Pancreas (tissue), 10 donors: Measurements from ENCODE around the gene RAD18. TPM values are rescaled to one million over a fixed set of nuclear protein-coding genes. Genes with fewer than 3 reads are reported as not detected.

ENCODE experiments used
- ATAC-seq, 4 donors: fragments of 200-7000 bp; cut with Tn5 transposase; one replicate each; pipeline versions ENCODE4 v1.8.0 to v1.9.1; 2020; ENCODE audit warnings: mild to moderate bottlenecking in 4 of 4, moderate library complexity in 4 of 4
- DNase-seq, 6 donors: peaks; one replicate each; pipeline ENCODE4 v3.0.0-alpha.2; 2020
- FAIRE-seq: peaks from 2 replicates; lab custom pipeline; 2012; peaks lifted over from hg19 to GRCh38; lab: Jason Lieb, UNC
- H3K27ac ChIP-seq, 4 donors: fragments of 200-600 bp; sonication (generic); 1 replicate in 3 of 4; 2 replicates in 1 of 4; pipeline versions ENCODE4 v1.5.0 to v1.8.0; 2020
- H3K27me3 ChIP-seq, 4 donors: fragments of 200-600 bp; one replicate each; pipeline ENCODE4 v1.8.0; 2021
- H3K36me3 ChIP-seq, 3 donors: fragments of 200-600 bp; sonication (generic) in 1 of 3; one replicate each; pipeline versions ENCODE4 v1.5.0 to v1.8.0; 2020 to 2021
- H3K4me1 ChIP-seq, 3 donors: fragments of 200-600 bp; one replicate each; pipeline ENCODE4 v1.8.0; 2021
- H3K4me3 ChIP-seq, 4 donors: fragments of 200-600 bp; sonication (generic) in 2 of 4; one replicate each; pipeline versions ENCODE4 v1.5.0 to v1.8.0; 2020 to 2021
- H3K9me3 ChIP-seq, 4 donors: fragments of 200-600 bp; one replicate each; pipeline ENCODE4 v1.8.0; 2021
- WGBS, 2 donors: extraction: QIAGEN DNeasy Blood & Tissue Kit; methylation state at CpG; one replicate each; pipeline ENCODE4 v1.1.7; 2013; 5-methylcytosine and 5-hydroxymethylcytosine counted together
- intact Hi-C, 3 donors: fragments of 100-400 bp; cut with DNase I; formaldehyde crosslinking; loops; one replicate each; pipeline versions ENCODE4 v1.11.1 to v1.14.2; 2022
- polyA plus RNA-seq, 2 donors: library from polyadenylated mRNA; stranded (reverse); fragments of 200-250 nt; gene quantifications; one replicate each; pipeline ENCODE4 v1.2.3, GENCODE V29; 2013
- total RNA-seq, 6 donors: library from RNA; stranded (reverse); fragmentation: NEBNext Ultra II Directional in 4 of 6; extraction: Animal tissue kit (Norgen Biotek cat#: 25700) in 4 of 6; gene quantifications; one replicate each; pipeline versions ENCODE4 v1.2.1 to v1.2.4, GENCODE V29; 2021 to 2023
- TF ChIP-seq, protein P1 (sequence below), 4 donors: fragments of 200-600 bp; sonication (generic) in 3 of 4; IDR thresholded peaks; one replicate each; pipeline versions ENCODE4 v1.5.0 to v1.8.0; 2021; ENCODE audit warnings: antibody characterized with exemption in 4 of 4
- donor health status: healthy with polysubstance abuse.
- donor health status: DM: no; HTN: no; CAD: no; lungs with moderate emphysema.
- donor health status: DM: no; HTN: no; CAD: no.
- donor health status: control.
- donor health status: control.
- donor health status: Bipolar disorder and iron deficiency.
- donor health status: DM: yes; HTN: yes; CAD: no.
- donor health status: DM: no; HTN: no; CAD: no.
- donor health status: DM: no; HTN: no; CAD: no.
- donor health status: DM: yes; HTN: yes; CAD: no.

Gene RAD18
- total and polyA plus RNA-seq, 8 donors = 1.2 to 4.3 (median 2.2) TPM

DNA sequence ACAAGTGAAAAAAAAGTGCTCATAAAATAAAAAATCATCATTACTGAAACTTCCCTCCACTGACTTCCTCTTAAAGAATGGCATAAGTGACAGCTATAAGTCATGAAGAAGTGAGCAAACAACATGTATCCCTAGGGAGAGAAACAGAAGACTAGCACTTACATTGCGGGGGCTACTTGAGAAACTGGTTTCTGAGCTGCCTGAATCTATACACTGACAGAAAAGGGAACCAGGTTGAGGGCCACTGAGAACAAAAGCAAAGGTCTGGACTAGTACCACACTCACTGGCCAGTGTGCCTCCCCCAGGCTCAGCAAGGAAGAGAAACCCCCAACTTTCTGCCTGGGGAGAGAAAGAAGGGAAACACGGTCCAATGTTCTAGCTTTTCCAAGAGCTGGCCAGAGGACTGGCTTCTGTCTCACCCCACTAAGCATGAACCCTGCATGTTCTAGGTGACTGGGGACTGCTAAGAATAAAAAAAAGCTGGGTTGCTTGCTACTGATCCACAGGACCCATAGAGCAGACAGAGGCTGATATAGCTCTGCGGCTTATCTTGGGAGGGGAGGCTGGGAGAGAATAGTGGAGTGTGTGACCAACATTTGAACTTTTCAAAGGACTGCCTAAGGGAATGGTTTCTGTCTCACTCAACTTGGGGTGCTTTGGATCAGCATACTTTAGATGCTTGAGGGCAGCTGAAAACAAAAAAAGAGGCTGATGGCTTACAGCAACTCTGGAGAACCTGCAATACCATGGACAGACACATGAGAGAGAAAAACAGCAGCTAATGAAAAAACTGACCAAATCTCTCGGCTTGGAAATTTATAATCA is 8.1 kb downstream of the RAD18 start:
- Histone ChIP-seq H3K27ac (no peak overlapping the region), H3K4me1 (no peaks in the 10 kb centered on the region), H3K36me3 (no peaks in the 10 kb centered on the region), H3K9me3 (no peaks in the 10 kb centered on the region), H3K4me3 (no peak overlapping the region), H3K27me3 (no peaks in the 10 kb centered on the region)
- intact Hi-C loops = no loop called here
- FAIRE-seq (no peak), ATAC-seq (no peak), DNase-seq (no peak)
- TF ChIP-seq, protein P1, sequence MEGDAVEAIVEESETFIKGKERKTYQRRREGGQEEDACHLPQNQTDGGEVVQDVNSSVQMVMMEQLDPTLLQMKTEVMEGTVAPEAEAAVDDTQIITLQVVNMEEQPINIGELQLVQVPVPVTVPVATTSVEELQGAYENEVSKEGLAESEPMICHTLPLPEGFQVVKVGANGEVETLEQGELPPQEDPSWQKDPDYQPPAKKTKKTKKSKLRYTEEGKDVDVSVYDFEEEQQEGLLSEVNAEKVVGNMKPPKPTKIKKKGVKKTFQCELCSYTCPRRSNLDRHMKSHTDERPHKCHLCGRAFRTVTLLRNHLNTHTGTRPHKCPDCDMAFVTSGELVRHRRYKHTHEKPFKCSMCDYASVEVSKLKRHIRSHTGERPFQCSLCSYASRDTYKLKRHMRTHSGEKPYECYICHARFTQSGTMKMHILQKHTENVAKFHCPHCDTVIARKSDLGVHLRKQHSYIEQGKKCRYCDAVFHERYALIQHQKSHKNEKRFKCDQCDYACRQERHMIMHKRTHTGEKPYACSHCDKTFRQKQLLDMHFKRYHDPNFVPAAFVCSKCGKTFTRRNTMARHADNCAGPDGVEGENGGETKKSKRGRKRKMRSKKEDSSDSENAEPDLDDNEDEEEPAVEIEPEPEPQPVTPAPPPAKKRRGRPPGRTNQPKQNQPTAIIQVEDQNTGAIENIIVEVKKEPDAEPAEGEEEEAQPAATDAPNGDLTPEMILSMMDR (IDR thresholded peaks at IDR 0.05) = no peak
- WGBS, 2 donors = 90 to 95% methylated on average over 4 of the region's 4 CpGs

DNA sequence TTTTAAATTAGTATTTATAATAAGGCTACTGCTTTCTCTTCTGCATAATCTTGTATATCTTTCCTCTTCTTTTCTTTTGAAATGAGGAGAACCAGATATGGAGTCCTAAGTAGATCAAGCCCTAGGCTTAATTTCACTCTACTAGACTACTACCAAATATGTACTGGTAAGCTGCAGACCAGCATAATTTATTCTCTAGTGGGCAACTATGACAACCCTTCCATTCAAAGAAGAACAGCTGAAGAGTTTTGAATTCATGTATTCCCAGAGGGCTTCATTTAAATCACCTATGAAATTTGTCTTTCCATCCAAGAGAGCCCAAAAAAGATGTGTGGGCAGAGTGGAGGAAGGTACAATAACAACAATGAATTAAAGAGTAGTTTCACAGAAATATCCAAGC is 10.0 kb downstream of the RAD18 start:
- TF ChIP-seq, protein P1 (IDR thresholded peaks at IDR 0.05) = no peak
- Histone ChIP-seq H3K27ac (no peak overlapping the region), H3K4me1 (no peaks in the 10 kb centered on the region), H3K27me3 (no peaks in the 10 kb centered on the region), H3K9me3 (no peaks in the 10 kb centered on the region), H3K4me3 (no peak overlapping the region), H3K36me3 (no peaks in the 10 kb centered on the region)
- no peak for FAIRE-seq
- no peak for DNase-seq
- intact Hi-C loops = no loop called here
- no peak for ATAC-seq

DNA sequence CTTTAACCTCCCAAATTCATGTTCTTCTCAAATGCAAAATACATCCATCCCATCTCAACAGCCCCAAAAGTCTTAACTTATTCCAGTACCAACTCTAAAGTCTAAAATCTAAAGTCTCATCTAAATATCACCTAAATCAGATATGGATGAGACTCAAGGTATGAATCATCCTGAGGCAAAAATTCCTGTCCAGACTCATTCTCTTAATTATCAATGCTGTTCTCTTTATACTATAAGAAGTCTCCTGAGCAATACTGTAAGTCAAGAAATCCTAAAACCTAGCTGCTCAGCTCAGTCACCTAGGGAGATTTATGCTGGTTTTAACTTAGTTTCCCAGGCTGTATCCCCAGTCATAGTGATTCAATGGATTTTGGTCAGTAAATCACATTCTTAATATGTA is 11.1 kb downstream of the RAD18 start:
- H3K4me3 ChIP-seq = no peak overlapping the region
- H3K36me3 ChIP-seq = no peaks in the 10 kb centered on the region
- TF ChIP-seq, protein P1 (IDR thresholded peaks at IDR 0.05) = no peak
- intact Hi-C loops = no loop called here
- FAIRE-seq (no peak), DNase-seq (no peak), ATAC-seq (no peak)
- no peaks in the 10 kb centered on the region for H3K4me1 ChIP-seq
- H3K27me3 ChIP-seq = no peaks in the 10 kb centered on the region
- no peak overlapping the region for H3K27ac ChIP-seq
- no peaks in the 10 kb centered on the region for H3K9me3 ChIP-seq

DNA sequence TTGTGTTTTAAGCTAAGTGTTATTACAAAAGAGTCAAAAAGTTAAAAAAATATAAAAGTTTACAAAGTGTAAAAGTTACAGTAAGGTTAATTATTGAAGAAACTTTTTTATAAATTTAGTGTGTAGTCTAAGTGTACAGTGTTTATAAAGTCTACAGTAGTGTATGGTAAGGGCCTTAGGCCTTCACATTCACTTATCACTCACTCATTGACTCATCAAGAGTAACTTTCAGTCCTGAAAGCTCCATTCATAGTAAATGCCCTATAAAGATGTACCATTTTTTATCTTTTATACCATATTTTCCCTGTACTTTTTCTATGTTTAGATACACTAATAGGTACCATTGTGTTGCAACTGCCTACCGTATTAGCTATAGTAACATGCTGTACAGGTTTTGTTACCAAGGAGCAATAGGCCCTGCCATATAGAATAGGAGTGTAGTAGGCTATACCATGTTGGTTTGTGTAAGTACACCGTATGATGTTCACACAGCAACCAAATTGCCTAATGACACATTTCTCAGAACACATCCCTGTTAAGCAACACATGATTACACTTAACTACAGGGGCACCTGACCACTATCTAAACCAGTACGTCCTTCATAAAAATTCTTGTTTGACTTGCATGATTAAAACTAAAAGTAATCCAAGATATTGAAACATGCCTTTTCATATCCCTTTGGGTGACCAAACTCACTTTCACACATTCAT is 17.2 kb downstream of the RAD18 start:
- no peak overlapping the region for H3K4me3 ChIP-seq
- no peak overlapping the region for H3K27ac ChIP-seq
- WGBS, 2 donors = 65 to 96% methylated on average over 3 of the region's 3 CpGs
- ATAC-seq = no peak
- intact Hi-C loops = no loop called here
- no peaks in the 10 kb centered on the region for H3K36me3 ChIP-seq
- TF ChIP-seq, protein P1 (IDR thresholded peaks at IDR 0.05) = no peak
- no peaks in the 10 kb centered on the region for H3K27me3 ChIP-seq
- no peak for DNase-seq
- no peaks in the 10 kb centered on the region for H3K4me1 ChIP-seq
- no peaks in the 10 kb centered on the region for H3K9me3 ChIP-seq
- FAIRE-seq = no peak
